CD4-positive, alpha-beta T cell (primary cell): ENCODE results near the gene TCEANC. TPM values are rescaled to one million over a fixed set of nuclear protein-coding genes. Genes with fewer than 3 reads are reported as not detected.
"Not testable (repeated sequence)": the region's sequence is repeated elsewhere in the genome, so short reads cannot be mapped to it uniquely, and the experiment has no call there.

Source experiments
- ATAC-seq: fragments of 200-7000 bp; cut with Tn5 transposase; one replicate; pipeline ENCODE4 v1.10.0; 2022; ENCODE audit warnings: mild to moderate bottlenecking; ENCODE audit not compliant: poor library complexity
- CTCF ChIA-PET: fragments of 350-600 bp; sonication (Branson Sonifier 250); formaldehyde crosslinking; loops from one replicate; lab custom pipeline; 2021; ENCODE audit warnings: antibody characterized with exemption, inconsistent platforms; lab: Charles Lee
- POLR2A ChIA-PET: fragments of 350-600 bp; sonication (Branson Sonifier 250); formaldehyde crosslinking; loops from one replicate; lab custom pipeline; 2021; ENCODE audit warnings: antibody characterized with exemption, inconsistent platforms; lab: Charles Lee
- DNase-seq, 14 experiments: peaks; one replicate each; pipeline ENCODE4 v3.0.0-alpha.2; 2013 to 2020; ENCODE audit warnings: mixed read lengths in 2 of 14
- H3K27ac ChIP-seq, 2 donors: one replicate each; pipeline versions ENCODE4 v1.5.1 to v1.7.0; 2013; ENCODE audit warnings: low read length in 2 of 2, low read depth in 1 of 2, mild to moderate bottlenecking in 1 of 2
- H3K27me3 ChIP-seq, 2 experiments: 1 replicate in 1 of 2; 2 replicates in 1 of 2; pipeline versions ENCODE4 v1.6.1 to v1.7.0; 2013; ENCODE audit warnings: low read length in 2 of 2, control low read depth in 1 of 2, mild to moderate bottlenecking in 1 of 2, moderate library complexity in 1 of 2; ENCODE audit not compliant: insufficient read depth in 2 of 2, control insufficient read depth in 1 of 2
- H3K36me3 ChIP-seq: one replicate; pipeline ENCODE4 v1.6.1; 2013; ENCODE audit warnings: low read length, control low read depth; ENCODE audit not compliant: insufficient read depth
- H3K4me1 ChIP-seq: one replicate; pipeline ENCODE4 v1.6.1; 2013; ENCODE audit warnings: low read length, control low read depth; ENCODE audit not compliant: insufficient read depth
- H3K4me3 ChIP-seq: one replicate; pipeline ENCODE4 v1.5.1; 2013; ENCODE audit warnings: mild to moderate bottlenecking, low read length, moderate library complexity
- H3K9me3 ChIP-seq, 2 experiments: 1 replicate in 1 of 2; 2 replicates in 1 of 2; pipeline versions ENCODE4 v1.6.1 to v1.7.0; 2013; ENCODE audit warnings: low read length in 2 of 2, mild to moderate bottlenecking in 2 of 2, control low read depth in 1 of 2, moderate library complexity in 1 of 2; ENCODE audit not compliant: control insufficient read depth in 1 of 2, insufficient read depth in 1 of 2
- H3K27ac Mint-ChIP-seq: one replicate; pipeline ENCODE4 v1.8.0; 2020; ENCODE audit warnings: mixed read lengths
- H3K27me3 Mint-ChIP-seq: one replicate; pipeline ENCODE4 v1.8.0; 2021; ENCODE audit warnings: mixed read lengths
- H3K36me3 Mint-ChIP-seq: one replicate; pipeline ENCODE4 v1.8.0; 2021; ENCODE audit warnings: low read depth, mixed read lengths
- H3K4me1 Mint-ChIP-seq: one replicate; pipeline ENCODE4 v1.8.0; 2021; ENCODE audit warnings: low read depth, mixed read lengths
- H3K4me3 Mint-ChIP-seq: one replicate; pipeline ENCODE4 v1.8.0; 2020; ENCODE audit warnings: mild to moderate bottlenecking, mixed read lengths
- H3K9me3 Mint-ChIP-seq: one replicate; pipeline ENCODE4 v1.8.0; 2020; ENCODE audit warnings: mixed read lengths
- intact Hi-C, 2 experiments: fragments of 100-400 bp; cut with DNase I in 1 of 2; cut with micrococcal nuclease in 1 of 2; formaldehyde crosslinking; loops; one replicate each; pipeline versions ENCODE4 v1.15.1 to v1.9.0; 2023 to 2025; cut with DNase I, micrococcal nuclease
- total RNA-seq, 174 experiments: library from RNA in 2 of 174; stranded (reverse) in 2 of 174; gene quantifications; one replicate each; pipeline ENCODE4 v1.2.3 and lab custom pipeline; 2021 to 2026
- TF ChIP-seq, protein P1 (sequence below): fragments of 200-600 bp; IDR thresholded peaks from one replicate; pipeline ENCODE4 v1.8.0; 2022; ENCODE audit warnings: antibody characterized with exemption, mild to moderate bottlenecking

Gene TCEANC
- total RNA-seq, 2 experiments from 2014 or later, result 6.5 to 8.3 TPM

GRCh38 chrX:13670197-13670596 lies 17.3 kb downstream of the TCEANC start:
- no peak overlapping the region for H3K27ac Mint-ChIP-seq
- H3K9me3 Mint-ChIP-seq, result no peaks in the 10 kb centered on the region
- ATAC-seq, result no peak
- Histone ChIP-seq H3K9me3 (no peaks in the 10 kb centered on the region), H3K36me3 (peaks cover 2% of the 10 kb centered on the region), H3K4me1 (peaks cover 3% of the 10 kb centered on the region), H3K4me3 (no peak overlapping the region), H3K27me3 (no peaks in the 10 kb centered on the region), H3K27ac (no peak overlapping the region)
- peak in 1 of 14 experiments; percentile 24 for DNase-seq
- no peak overlapping the region for H3K4me3 Mint-ChIP-seq
- POLR2A ChIA-PET, result no interaction called here
- peaks cover 10% of the 10 kb centered on the region for H3K4me1 Mint-ChIP-seq
- no peaks in the 10 kb centered on the region for H3K27me3 Mint-ChIP-seq
- intact Hi-C loops, result no loop called here
- CTCF ChIA-PET, result interaction anchor here (1.6 kb wide), 1 partner anchor 14 kb away, joined by 5 read pairs; no protein-coding TSS in a partner anchor
- TF ChIP-seq, protein P1, sequence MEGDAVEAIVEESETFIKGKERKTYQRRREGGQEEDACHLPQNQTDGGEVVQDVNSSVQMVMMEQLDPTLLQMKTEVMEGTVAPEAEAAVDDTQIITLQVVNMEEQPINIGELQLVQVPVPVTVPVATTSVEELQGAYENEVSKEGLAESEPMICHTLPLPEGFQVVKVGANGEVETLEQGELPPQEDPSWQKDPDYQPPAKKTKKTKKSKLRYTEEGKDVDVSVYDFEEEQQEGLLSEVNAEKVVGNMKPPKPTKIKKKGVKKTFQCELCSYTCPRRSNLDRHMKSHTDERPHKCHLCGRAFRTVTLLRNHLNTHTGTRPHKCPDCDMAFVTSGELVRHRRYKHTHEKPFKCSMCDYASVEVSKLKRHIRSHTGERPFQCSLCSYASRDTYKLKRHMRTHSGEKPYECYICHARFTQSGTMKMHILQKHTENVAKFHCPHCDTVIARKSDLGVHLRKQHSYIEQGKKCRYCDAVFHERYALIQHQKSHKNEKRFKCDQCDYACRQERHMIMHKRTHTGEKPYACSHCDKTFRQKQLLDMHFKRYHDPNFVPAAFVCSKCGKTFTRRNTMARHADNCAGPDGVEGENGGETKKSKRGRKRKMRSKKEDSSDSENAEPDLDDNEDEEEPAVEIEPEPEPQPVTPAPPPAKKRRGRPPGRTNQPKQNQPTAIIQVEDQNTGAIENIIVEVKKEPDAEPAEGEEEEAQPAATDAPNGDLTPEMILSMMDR, result no peak
- peaks cover 25% of the 10 kb centered on the region for H3K36me3 Mint-ChIP-seq

- Mint-ChIP-seq H3K4me1 (peaks cover 10% of the 10 kb centered on the region), H3K27me3 (no peaks in the 10 kb centered on the region), H3K9me3 (no peaks in the 10 kb centered on the region), H3K36me3 (peaks cover 21% of the 10 kb centered on the region), H3K4me3 (no peak overlapping the region), H3K27ac (no peak overlapping the region)
- H3K27me3 ChIP-seq, result no peaks in the 10 kb centered on the region
- POLR2A ChIA-PET, result no interaction called here
- no peaks in the 10 kb centered on the region for H3K9me3 ChIP-seq
- no peak for ATAC-seq
- DNase-seq, result no peak
- CTCF ChIA-PET, result no interaction called here
- H3K4me3 ChIP-seq, result no peak overlapping the region
- H3K36me3 ChIP-seq, result no peaks in the 10 kb centered on the region
- H3K4me1 ChIP-seq, result peaks cover 3% of the 10 kb centered on the region
- TF ChIP-seq, protein P1, result no peak
- H3K27ac ChIP-seq, result no peak overlapping the region
- intact Hi-C loops, result no loop called here
Observed at GRCh38 chrX:13673016-13673415, 20.1 kb downstream of the TCEANC start.

- ChIA-PET POLR2A (interaction anchor here (1.1 kb wide), 1 partner anchor 11 kb away, joined by 3 read pairs; no protein-coding TSS in a partner anchor), CTCF (no interaction called here)
- peaks cover 10% of the 10 kb centered on the region for H3K36me3 Mint-ChIP-seq
- no peak overlapping the region for H3K27ac Mint-ChIP-seq
- Histone ChIP-seq H3K27me3 (no peaks in the 10 kb centered on the region), H3K27ac (no peak overlapping the region), H3K36me3 (no peaks in the 10 kb centered on the region), H3K4me1 (no peaks in the 10 kb centered on the region), H3K9me3 (no peaks in the 10 kb centered on the region), H3K4me3 (no peak overlapping the region)
- TF ChIP-seq, protein P1, result no peak
- H3K4me1 Mint-ChIP-seq, result no peaks in the 10 kb centered on the region
- ATAC-seq (no peak), DNase-seq (no peak)
- intact Hi-C loops, result no loop called here
- H3K4me3 Mint-ChIP-seq, result no peak overlapping the region
- no peaks in the 10 kb centered on the region for H3K9me3 Mint-ChIP-seq
- H3K27me3 Mint-ChIP-seq, result no peaks in the 10 kb centered on the region
Observed at GRCh38 chrX:13676885-13677284, 23.9 kb downstream of the TCEANC start.

- H3K36me3 ChIP-seq, H3K4me1 Mint-ChIP-seq, H3K4me1 ChIP-seq, H3K9me3 Mint-ChIP-seq, H3K27me3 ChIP-seq, H3K27ac ChIP-seq, DNase-seq, H3K9me3 ChIP-seq, intact Hi-C loops, H3K4me3 ChIP-seq, H3K36me3 Mint-ChIP-seq, POLR2A ChIA-PET, CTCF ChIA-PET, H3K4me3 Mint-ChIP-seq, ATAC-seq, H3K27ac Mint-ChIP-seq, H3K27me3 Mint-ChIP-seq: not testable (repeated sequence)
Observed at GRCh38 chrX:13679700-13680099, 26.8 kb downstream of the TCEANC start.
